Measurements from ENCODE around the gene JOSD2. TPM values are rescaled to one million over a fixed set of nuclear protein-coding genes. Genes with fewer than 3 reads are reported as not detected.

JOSD2 gene
- total and polyA plus RNA-seq, 5 donors = 24.2 to 55.2 (median 40.3) TPM

DNA sequence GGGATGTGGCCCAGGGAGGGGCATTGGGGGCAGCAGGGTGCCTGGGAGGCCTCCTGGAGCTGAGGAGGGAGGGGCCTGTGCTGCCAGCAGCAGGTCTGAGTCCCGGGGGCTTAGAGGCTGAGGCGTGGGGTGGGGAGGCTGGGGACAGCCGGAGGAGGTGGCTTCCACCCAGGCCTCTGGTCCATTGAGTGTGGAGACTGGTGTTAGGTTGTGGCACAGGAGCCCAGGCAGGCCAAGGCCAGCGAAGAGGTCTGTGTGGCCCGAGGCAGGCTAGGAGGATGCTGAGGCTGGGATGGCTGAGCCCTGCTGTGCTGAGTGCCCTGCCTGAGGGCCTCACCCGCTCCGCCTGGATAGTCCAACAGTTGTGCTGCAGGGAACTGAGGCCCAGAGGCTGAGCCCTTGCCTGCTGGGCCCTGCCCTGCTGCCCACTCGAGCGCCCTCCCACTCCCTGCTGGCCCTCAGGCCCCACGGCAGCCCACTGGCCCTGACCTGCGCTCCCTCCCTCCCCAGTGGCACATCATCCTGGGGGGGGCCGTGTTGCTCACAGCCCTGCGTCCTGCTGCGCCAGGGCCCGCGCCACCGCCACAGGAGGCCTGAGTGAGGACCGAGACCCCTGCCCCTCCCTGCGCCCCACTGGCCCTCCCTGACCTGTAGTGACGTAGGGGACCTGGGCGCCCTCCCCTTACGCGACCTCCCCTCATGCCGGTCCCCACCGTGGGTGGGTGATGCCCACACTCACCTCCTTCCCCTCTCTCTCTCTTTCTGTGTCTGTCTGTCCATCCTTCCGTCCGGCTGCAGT is 29.4 kb downstream of the JOSD2 start:
- 93% methylated on average over 27 of the region's 27 CpGs for WGBS
- DNase-seq (peak in 1 of 3 donors; percentile 44), ATAC-seq (no peak)
- Histone ChIP-seq H3K4me1 (ENCODE audit: control insufficient read depth, insufficient read depth, low read length) (peaks cover 4% of the 10 kb centered on the region), H3K9me3 (ENCODE audit: control insufficient read depth, low read length) (no peaks in the 10 kb centered on the region), H3K27me3 (ENCODE audit: control insufficient read depth, insufficient read depth) (no peaks in the 10 kb centered on the region), H3K27ac (ENCODE audit: low read length) (no peak overlapping the region), H3K4me3 (ENCODE audit: low read length) (no peak overlapping the region)
- intact Hi-C loops (cut with DNase I) = no loop called here

DNA sequence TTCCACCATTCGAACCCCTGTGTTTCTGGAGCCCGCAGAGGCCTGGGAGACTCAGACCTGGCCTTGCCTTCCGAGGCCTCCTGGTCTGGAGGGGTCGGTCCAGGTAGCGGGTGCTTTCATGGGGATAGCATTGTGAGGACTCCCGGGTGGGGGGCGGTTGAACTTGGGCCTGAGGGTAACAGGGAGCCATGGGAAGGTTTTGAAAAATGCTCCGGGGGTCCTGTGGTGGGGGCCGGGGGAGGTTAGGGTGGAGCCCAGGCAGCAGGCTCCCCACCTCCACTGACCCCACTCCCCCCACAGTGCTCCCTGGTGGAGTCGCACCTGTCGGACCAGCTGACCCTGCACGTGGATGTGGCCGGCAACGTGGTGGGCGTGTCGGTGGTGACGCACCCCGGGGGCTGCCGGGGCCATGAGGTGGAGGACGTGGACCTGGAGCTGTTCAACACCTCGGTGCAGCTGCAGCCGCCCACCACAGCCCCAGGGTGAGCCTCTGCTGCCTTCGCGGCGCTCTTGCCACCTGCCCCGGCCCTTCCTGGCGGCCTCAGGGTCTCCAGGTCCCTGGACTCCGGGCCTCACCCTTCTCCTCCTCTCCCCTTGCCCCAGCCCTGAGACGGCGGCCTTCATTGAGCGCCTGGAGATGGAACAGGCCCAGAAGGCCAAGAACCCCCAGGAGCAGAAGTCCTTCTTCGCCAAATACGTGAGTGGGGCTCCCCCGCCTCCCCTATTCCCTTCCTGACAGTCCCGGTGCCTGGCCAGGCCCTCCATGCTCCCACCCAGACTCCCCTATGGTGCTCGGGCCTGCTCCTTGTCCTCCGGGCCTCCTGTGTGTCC is 30.5 kb downstream of the JOSD2 start:
- H3K27me3 ChIP-seq (ENCODE audit: control insufficient read depth, insufficient read depth) = no peaks in the 10 kb centered on the region
- ATAC-seq = no peak
- H3K4me3 ChIP-seq (ENCODE audit: low read length) = no peak overlapping the region
- intact Hi-C loops (cut with DNase I) = no loop called here
- WGBS = 88% methylated on average over 37 of the region's 37 CpGs
- no peaks in the 10 kb centered on the region for H3K9me3 ChIP-seq (ENCODE audit: control insufficient read depth, low read length)
- H3K27ac ChIP-seq (ENCODE audit: low read length) = no peak overlapping the region
- H3K4me1 ChIP-seq (ENCODE audit: control insufficient read depth, insufficient read depth, low read length) = peaks cover 4% of the 10 kb centered on the region
- DNase-seq = peak in 1 of 3 donors; percentile 64

DNA sequence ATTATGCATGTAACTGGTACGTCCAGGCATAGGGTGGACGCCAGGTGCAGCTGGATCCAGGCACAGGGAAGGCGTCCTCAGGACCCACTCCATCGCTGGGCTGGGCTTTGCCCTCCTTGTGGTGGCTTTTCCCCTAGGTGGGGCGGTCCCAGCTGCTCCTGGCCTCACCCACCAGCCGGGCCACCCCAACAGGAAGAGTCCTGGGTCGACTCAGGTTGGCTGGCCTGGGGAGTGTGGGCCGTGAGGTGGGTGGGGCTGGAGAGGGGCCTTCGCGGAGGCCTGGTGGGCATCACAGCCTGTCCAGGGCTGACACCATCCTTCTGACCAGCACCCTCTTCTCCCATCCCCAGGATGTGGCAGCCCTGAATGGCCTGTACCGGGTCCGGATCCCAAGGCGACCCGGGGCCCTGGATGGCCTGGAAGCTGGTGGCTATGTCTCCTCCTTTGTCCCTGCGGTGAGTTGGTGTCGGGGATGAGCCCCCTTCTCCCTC is 31.2 kb downstream of the JOSD2 start:
- Histone ChIP-seq H3K27me3 (ENCODE audit: control insufficient read depth, insufficient read depth) (no peaks in the 10 kb centered on the region), H3K27ac (ENCODE audit: low read length) (no peak overlapping the region), H3K4me3 (ENCODE audit: low read length) (no peak overlapping the region), H3K9me3 (ENCODE audit: control insufficient read depth, low read length) (no peaks in the 10 kb centered on the region), H3K4me1 (ENCODE audit: control insufficient read depth, insufficient read depth, low read length) (peaks cover 4% of the 10 kb centered on the region)
- WGBS = 95% methylated on average over 16 of the region's 16 CpGs
- ATAC-seq (no peak), DNase-seq (peak in 2 of 3 donors; percentile 42 to 54)
- intact Hi-C loops (cut with DNase I) = no loop called here

DNA sequence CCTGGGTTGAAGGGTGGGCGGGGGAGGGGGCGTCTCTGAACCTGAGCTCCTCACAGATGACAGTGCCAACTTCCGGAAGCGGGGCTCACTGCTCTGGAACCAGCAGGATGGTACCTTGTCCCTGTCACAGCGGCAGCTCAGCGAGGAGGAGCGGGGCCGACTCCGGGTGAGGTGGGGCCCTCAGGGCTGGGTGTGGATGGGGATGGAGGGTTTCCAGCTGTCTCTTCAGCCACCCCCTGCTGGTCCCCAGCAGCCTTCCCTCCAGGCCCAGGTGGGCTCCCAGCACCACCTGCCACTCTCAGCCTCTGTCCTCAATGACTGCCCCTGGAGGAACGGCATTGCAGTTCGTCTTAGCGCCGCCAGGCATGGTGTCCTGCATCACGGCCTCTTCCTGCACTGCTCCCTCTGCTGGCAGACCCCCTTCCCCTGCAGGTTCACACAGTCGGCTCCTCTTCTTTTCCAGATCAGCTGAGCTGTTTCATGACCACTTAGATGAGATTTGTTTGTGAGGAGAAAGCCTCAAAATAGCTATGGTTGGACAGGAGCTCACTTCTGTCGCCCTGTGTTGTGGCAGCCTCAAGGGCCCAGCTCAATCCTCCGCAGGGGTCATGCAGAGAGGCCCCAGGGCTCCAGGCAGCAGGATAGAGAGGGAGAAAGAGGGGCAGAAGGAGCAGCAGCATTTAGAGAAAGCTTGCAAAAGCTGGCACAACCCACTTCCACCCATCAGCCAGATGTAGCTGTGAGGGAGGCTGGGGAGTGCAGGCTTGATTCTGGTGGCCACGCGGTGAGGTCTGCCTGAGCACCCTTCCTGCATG is 31.9 kb downstream of the JOSD2 start:
- peaks cover 4% of the 10 kb centered on the region for H3K4me1 ChIP-seq (ENCODE audit: control insufficient read depth, insufficient read depth, low read length)
- intact Hi-C loops (cut with DNase I) = no loop called here
- H3K27me3 ChIP-seq (ENCODE audit: control insufficient read depth, insufficient read depth) = no peaks in the 10 kb centered on the region
- DNase-seq (peak in 2 of 3 donors; percentile 59 to 74), ATAC-seq (no peak)
- no peak overlapping the region for H3K4me3 ChIP-seq (ENCODE audit: low read length)
- H3K9me3 ChIP-seq (ENCODE audit: control insufficient read depth, low read length) = no peaks in the 10 kb centered on the region
- WGBS = 73% methylated on average over 19 of the region's 19 CpGs
- no peak overlapping the region for H3K27ac ChIP-seq (ENCODE audit: low read length)

DNA sequence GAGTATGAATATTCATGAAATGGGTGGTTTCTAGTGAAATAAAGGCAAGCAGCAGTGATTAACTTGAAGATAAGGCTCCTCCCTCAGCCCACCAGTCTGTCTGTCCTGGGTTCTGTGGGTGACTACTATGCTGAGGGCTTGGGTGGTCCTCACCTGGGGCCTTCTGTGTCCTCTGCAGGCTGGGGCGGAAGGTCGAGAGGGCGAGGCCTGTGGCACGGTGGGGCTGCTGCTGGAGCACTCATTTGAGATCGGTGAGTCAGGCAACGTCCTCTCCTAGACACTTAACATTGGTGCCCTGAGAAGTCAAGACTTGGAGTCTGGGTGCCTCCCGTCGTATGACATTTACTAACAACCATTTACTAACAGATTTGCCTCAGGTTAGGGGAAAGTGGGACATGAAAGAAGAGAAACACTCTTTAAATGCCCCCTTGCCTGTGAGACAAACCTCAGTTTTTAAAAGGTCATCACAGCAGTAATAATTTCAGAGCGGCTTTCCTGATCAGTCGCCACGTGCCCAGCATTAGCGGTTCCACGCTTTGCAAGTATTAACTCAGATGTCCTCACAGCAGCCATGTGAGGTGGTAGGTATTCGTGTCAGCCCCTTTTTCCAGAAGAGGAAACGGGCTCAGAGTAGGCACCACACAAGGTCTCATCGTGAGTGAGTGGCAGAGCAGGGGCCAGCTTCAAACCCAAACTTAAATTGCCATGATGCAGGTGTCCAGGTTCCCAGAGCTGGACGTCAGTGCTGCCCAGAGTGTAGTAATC is 33.1 kb downstream of the JOSD2 start:
- H3K27ac ChIP-seq (ENCODE audit: low read length) = no peak overlapping the region
- no peak for ATAC-seq
- no peak overlapping the region for H3K4me3 ChIP-seq (ENCODE audit: low read length)
- no peaks in the 10 kb centered on the region for H3K27me3 ChIP-seq (ENCODE audit: control insufficient read depth, insufficient read depth)
- intact Hi-C loops (cut with DNase I) = no loop called here
- 93% methylated on average over 17 of the region's 17 CpGs for WGBS
- peaks cover 4% of the 10 kb centered on the region for H3K4me1 ChIP-seq (ENCODE audit: control insufficient read depth, insufficient read depth, low read length)
- no peaks in the 10 kb centered on the region for H3K9me3 ChIP-seq (ENCODE audit: control insufficient read depth, low read length)
- DNase-seq = peak in 1 of 3 donors; percentile 39

DNA sequence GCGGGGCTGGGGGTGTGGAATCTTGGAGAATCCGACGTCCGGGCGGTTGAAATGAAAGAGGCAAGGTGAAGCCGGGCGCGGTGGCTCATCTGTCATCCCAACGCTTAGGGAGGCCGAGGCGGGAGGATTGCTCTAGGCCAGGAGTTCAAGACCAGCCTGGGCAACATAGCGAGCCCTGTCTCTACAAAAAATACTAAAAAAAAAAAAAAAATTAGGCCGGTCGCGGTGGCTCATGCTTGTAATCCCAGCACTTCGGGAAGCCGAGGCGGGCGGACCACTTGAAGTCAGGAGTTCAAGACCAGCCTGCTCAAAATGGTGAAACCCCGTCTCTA is 34.1 kb downstream of the JOSD2 start:
- intact Hi-C loops (cut with DNase I) = no loop called here
- Histone ChIP-seq H3K4me3 (ENCODE audit: low read length) (peak overlapping the region; percentile 78), H3K27ac (ENCODE audit: low read length) (no peak overlapping the region), H3K9me3 (ENCODE audit: control insufficient read depth, low read length) (no peaks in the 10 kb centered on the region), H3K27me3 (ENCODE audit: control insufficient read depth, insufficient read depth) (no peaks in the 10 kb centered on the region), H3K4me1 (ENCODE audit: control insufficient read depth, insufficient read depth, low read length) (peaks cover 4% of the 10 kb centered on the region)
- 20% methylated on average over 20 of the region's 20 CpGs for WGBS
- no peak for DNase-seq
- ATAC-seq = no peak

DNA sequence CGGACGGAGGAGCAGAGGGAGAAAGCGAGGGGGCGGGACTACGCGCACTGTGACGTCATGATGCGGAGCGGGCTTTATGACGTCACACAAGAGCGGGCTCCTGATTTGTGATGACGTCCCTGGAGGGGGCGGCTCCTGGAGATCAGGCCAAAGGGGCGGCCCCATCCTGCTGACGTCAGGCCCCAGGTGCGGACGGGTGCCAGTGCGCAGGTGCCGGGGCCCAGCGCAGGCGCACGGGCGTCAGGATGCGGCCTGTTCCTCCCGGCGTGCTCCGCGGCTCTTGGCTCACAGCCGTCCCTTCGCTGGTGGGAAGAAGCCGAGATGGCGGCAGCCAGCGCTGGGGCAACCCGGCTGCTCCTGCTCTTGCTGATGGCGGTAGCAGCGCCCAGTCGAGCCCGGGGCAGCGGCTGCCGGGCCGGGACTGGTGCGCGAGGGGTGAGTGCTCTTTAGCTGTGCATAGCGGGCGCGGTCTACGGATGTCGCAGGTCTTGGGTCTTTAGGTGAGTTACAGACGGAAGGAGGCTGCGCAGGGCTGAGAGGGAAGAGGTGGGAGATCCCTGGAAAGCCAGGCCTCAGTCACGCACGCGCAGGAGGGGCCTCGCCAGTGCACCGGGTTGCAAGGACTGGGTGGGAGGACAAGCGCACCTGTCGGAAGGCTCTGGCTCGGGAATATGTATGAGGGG is 34.6 kb downstream of the JOSD2 start, which contains the start of the genes EMC10 and GARIN5A:
Gene EMC10, plus strand, starts transcription at position 284 of the 683 bp plus-strand sequence. Its CDS starts 38 bp downstream, at position 322.
Gene GARIN5A, minus strand, starts transcription at position 625 of the 683 bp plus-strand sequence. Its CDS starts 460 bp downstream, at position 165.
- Histone ChIP-seq H3K9me3 (ENCODE audit: control insufficient read depth, low read length) (no peaks in the 10 kb centered on the region), H3K27me3 (ENCODE audit: control insufficient read depth, insufficient read depth) (no peaks in the 10 kb centered on the region), H3K4me3 (ENCODE audit: low read length) (peak within 1 kb of the TSS; percentile 78), H3K4me1 (ENCODE audit: control insufficient read depth, insufficient read depth, low read length) (peaks cover 4% of the 10 kb centered on the region), H3K27ac (ENCODE audit: low read length) (peak within 1 kb of the TSS; percentile 48)
- ATAC-seq (peak; percentile 94 to 95), DNase-seq (peak; percentile 94 to 96 (median 96))
- 2% methylated on average over 58 of the region's 58 CpGs for WGBS
- intact Hi-C loops (cut with DNase I) = no loop called here

DNA sequence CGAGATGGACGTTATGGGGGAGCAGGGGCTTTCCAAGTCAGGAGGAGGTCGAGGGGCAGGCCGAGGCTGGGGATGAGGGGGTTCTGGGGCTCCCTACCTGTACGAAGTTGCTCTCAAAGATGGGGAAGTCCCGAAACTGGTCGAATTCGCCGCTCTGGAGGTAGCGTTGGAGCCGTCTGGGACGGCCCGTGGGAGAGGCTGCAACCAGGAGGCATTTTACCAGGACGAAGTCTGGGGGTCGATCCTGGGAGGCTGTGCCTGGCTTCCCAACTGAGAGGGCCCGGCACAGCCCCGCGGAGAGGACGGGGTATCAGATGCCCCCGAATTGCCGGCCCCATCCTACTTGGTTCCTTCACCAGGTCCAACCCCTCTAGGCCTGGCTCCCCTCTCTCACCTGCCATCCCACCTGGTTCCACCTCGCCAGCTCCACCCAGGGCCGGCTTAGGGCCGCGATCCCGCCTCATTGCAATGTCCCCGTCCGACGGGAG is 35.2 kb downstream of the JOSD2 start:
- H3K4me1 ChIP-seq (ENCODE audit: control insufficient read depth, insufficient read depth, low read length) = peaks cover 4% of the 10 kb centered on the region
- no peak overlapping the region for H3K4me3 ChIP-seq (ENCODE audit: low read length)
- H3K27me3 ChIP-seq (ENCODE audit: control insufficient read depth, insufficient read depth) = no peaks in the 10 kb centered on the region
- ATAC-seq (peak in 1 of 2 donors; percentile 19), DNase-seq (no peak)
- no peaks in the 10 kb centered on the region for H3K9me3 ChIP-seq (ENCODE audit: control insufficient read depth, low read length)
- intact Hi-C loops (cut with DNase I) = no loop called here
- no peak overlapping the region for H3K27ac ChIP-seq (ENCODE audit: low read length)
- 71% methylated on average over 29 of the region's 29 CpGs for WGBS

DNA sequence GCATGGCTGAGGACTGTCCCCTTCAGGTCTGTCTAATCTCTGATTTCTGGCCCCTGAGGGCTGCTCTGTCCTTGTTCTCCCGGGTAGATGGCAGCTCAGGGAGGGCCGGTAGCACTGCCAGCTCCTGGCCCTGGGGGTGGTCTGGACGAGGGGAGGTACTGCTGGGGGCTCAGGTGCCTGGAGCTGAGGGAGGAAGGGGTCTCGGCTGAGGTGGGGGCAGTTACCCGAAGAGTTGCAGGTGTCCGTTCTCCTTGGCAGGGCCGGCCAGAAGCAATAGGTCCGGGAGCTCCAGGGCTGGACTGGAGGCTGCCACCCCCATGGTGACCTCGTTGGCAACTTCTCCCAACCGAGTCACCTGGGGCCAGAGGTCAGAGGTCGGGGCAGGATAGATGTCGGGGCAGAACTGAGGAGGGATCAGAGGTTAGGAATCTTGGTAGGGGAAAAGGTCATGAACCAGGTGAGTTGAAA is 35.9 kb downstream of the JOSD2 start:
- intact Hi-C loops (cut with DNase I) = no loop called here
- no peak overlapping the region for H3K4me3 ChIP-seq (ENCODE audit: low read length)
- H3K9me3 ChIP-seq (ENCODE audit: control insufficient read depth, low read length) = no peaks in the 10 kb centered on the region
- H3K27ac ChIP-seq (ENCODE audit: low read length) = no peak overlapping the region
- DNase-seq (peak in 1 of 3 donors; percentile 58), ATAC-seq (no peak)
- H3K27me3 ChIP-seq (ENCODE audit: control insufficient read depth, insufficient read depth) = no peaks in the 10 kb centered on the region
- 76% methylated on average over 12 of the region's 12 CpGs for WGBS
- peaks cover 4% of the 10 kb centered on the region for H3K4me1 ChIP-seq (ENCODE audit: control insufficient read depth, insufficient read depth, low read length)

Data from right cardiac atrium (tissue), 5 donors.